ENCODE measurements around the gene PDE6C. TPM values are rescaled to one million over a fixed set of nuclear protein-coding genes. Genes with fewer than 3 reads are reported as not detected.
A peak's percentile ranks its signal among the peaks of the same experiment; 100 is the strongest.

Gene PDE6C
- polyA plus RNA-seq, 1 experiment = not detected

DNA sequence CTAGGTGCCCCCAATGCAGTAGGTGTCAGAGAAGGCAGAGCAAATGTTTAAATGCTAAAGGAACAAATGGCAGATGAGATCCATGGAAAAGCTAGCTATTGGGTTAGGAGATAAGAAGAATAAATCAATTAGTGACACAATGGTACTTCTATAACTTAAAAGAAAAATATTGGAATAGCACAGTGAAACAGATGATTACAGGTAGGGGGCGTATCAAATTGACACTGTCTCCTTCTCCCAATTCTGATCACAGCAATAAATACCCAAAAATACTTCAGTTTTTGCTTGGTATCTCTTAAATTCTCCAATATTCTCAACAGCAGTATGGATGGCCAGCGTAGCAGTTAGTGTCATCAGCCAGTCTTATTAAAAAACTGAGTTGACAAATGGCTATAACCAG, 84.9 kb downstream of the PDE6C start:
- no peaks in the 10 kb centered on the region for H3K9me3 ChIP-seq (ENCODE audit: control insufficient read depth, insufficient read depth, low read length)
- TF ChIP-seq, protein P1, sequence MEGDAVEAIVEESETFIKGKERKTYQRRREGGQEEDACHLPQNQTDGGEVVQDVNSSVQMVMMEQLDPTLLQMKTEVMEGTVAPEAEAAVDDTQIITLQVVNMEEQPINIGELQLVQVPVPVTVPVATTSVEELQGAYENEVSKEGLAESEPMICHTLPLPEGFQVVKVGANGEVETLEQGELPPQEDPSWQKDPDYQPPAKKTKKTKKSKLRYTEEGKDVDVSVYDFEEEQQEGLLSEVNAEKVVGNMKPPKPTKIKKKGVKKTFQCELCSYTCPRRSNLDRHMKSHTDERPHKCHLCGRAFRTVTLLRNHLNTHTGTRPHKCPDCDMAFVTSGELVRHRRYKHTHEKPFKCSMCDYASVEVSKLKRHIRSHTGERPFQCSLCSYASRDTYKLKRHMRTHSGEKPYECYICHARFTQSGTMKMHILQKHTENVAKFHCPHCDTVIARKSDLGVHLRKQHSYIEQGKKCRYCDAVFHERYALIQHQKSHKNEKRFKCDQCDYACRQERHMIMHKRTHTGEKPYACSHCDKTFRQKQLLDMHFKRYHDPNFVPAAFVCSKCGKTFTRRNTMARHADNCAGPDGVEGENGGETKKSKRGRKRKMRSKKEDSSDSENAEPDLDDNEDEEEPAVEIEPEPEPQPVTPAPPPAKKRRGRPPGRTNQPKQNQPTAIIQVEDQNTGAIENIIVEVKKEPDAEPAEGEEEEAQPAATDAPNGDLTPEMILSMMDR (IDR thresholded peaks at IDR 0.05; ENCODE audit: low read depth, low read length) = no peak
- H3K4me3 ChIP-seq (ENCODE audit: low read depth, low read length) = no peak overlapping the region
- no peaks in the 10 kb centered on the region for H3K27me3 ChIP-seq (ENCODE audit: control insufficient read depth, insufficient read depth, low read length)
- DNase-seq (ENCODE audit: low read depth, low spot score) = no peak
- CTCF ChIA-PET = interaction anchor here (0.6 to 1.2 kb wide), 3 partner anchors 13 to 747 kb away, joined by 3 to 5 read pairs (median 4); no protein-coding TSS in a partner anchor
- POLR2A ChIA-PET = no interaction called here
- H3K27ac ChIP-seq (ENCODE audit: low read depth, low read length) = no peak overlapping the region

DNA sequence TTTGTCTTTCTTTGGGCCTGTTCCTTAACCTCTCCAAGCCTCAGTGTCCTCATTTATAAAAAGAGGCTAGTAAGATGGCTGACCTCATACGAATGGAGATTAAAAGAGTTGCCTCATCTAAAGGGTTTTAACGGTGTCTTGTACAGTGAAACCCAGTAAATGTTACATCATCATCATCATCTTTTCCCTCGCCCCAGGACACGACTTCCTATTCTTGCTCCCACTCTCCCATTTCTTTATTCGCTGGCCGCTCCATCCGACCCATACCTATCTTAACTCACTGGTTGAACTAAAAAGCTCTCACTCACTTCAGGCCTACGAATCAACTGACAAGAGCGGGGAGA, 89.5 kb downstream of the PDE6C start:
- H3K27me3 ChIP-seq (ENCODE audit: control insufficient read depth, insufficient read depth, low read length) = peaks cover 5% of the 10 kb centered on the region
- peak overlapping the region; percentile 92 for H3K4me3 ChIP-seq (ENCODE audit: low read depth, low read length)
- POLR2A ChIA-PET = interaction anchor here (0.6 to 1.0 kb wide), 2 partner anchors 109 to 240 kb away, joined by 3 to 4 read pairs; no protein-coding TSS in a partner anchor
- TF ChIP-seq, protein P1 (IDR thresholded peaks at IDR 0.05; ENCODE audit: low read depth, low read length) = no peak
- H3K27ac ChIP-seq (ENCODE audit: low read depth, low read length) = peak overlapping the region; percentile 88
- H3K9me3 ChIP-seq (ENCODE audit: control insufficient read depth, insufficient read depth, low read length) = no peaks in the 10 kb centered on the region
- CTCF ChIA-PET = interaction anchor here (0.7 to 2.1 kb wide), 8 partner anchors 15 to 157 kb away, joined by 3 to 22 read pairs (median 5); no protein-coding TSS in a partner anchor
- no peak for DNase-seq (ENCODE audit: low read depth, low spot score)

DNA sequence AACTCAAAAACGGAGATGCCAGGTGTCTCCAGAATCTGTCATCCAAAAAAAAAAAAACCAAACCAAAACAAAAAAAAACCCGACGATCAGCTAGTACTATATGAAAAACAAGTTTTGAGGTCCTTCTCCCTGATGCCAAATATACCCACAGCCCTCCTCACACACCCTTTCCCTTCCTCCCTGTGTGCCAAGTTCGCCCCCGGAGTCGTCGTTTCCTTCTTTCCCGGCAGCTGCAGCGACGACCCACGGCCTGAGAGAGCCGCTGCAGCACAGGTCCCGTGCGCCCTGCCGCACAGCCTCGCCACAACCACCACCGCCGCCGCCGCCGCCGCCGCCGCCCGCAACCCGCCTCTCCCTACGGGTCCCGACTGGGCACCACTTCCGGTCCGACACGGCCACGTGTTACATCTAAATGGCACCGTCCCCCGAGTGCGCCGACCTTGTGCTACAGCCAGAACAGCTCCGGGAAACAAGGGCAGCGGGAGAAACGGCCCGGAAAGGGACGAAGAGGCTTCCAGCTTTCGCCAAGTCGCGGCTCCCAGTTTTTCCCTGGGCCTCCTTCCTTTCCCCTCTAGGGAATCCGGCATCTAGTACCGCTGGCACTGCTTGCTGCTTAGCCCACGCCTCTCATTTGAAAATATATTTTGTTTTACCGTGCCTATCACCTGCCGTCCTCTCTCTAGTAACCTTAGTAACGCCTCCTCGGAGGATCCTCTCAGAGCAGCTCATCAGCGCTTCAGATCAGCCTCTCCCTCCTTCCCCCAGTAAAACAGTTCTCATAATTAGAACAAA, 90.1 kb downstream of the PDE6C start, which contains the start of gene FRA10AC1:
Gene FRA10AC1, minus strand, starts transcription at position 383 of the 792 bp plus-strand sequence. CDS start 2,486 bp downstream, outside the sequence.
- POLR2A ChIA-PET = interaction anchor here (0.5 to 1.0 kb wide), 3 partner anchors 108 to 241 kb away, joined by 3 to 6 read pairs (median 4); no protein-coding TSS in a partner anchor
- peak within 1 kb of the TSS; percentile 92 for H3K4me3 ChIP-seq (ENCODE audit: low read depth, low read length)
- DNase-seq (ENCODE audit: low read depth, low spot score) = peak; percentile 86
- TF ChIP-seq, protein P1 (IDR thresholded peaks at IDR 0.05; ENCODE audit: low read depth, low read length) = peak; percentile 40
- peaks cover 7% of the 10 kb centered on the region for H3K27me3 ChIP-seq (ENCODE audit: control insufficient read depth, insufficient read depth, low read length)
- no peaks in the 10 kb centered on the region for H3K9me3 ChIP-seq (ENCODE audit: control insufficient read depth, insufficient read depth, low read length)
- peak within 1 kb of the TSS; percentile 89 for H3K27ac ChIP-seq (ENCODE audit: low read depth, low read length)
- CTCF ChIA-PET = interaction anchor here (0.6 to 2.1 kb wide), 9 partner anchors 15 to 742 kb away, joined by 3 to 22 read pairs (median 4); partner anchors contain the start of gene MYOF

DNA sequence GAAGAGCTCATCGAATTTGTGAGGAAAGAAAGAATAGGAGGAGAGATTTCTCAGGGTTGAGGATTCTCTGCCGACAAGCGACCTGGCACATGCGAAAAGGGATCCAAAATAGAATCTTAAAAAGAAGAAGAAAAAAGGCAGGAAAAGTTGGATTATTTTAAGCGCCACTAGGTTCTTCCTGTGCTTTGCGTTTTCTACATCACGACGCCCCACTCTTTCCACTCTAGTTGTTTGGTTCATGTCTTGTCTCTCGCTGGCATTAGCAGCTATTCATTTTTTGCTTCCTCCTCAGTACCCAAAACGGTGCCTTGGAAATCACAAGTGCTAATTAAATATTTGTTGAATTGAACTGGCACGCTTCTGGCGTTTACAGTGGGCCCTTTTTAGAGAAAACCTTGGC, 90.7 kb downstream of the PDE6C start:
- POLR2A ChIA-PET = interaction anchor here (1.0 kb wide), 1 partner anchor 241 kb away, joined by 3 read pairs; no protein-coding TSS in a partner anchor
- TF ChIP-seq, protein P1 (IDR thresholded peaks at IDR 0.05; ENCODE audit: low read depth, low read length) = no peak

DNA sequence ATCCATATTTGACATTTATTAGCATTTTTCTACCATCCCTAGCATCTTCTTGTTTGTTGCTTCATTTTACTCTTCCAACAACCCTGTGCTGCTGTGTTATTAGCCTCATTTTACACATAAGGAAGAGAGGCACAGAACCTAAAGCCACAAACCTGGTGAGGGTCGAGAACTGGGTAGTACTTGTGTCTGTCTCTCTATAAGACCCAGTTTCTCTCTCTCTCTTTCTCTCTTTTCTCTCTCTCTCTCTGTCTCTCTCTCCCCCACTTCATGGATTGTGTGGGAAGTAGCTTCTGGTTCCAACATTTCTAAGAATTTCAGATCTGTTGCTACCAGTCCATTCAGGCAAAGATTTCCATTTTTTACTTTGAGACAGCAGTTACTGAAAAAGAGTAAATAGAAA, 91.5 kb downstream of the PDE6C start:
- CTCF ChIA-PET = interaction anchor here (2.7 kb wide), 1 partner anchor 112 kb away, joined by 10 read pairs; no protein-coding TSS in a partner anchor
- POLR2A ChIA-PET = no interaction called here
- H3K9me3 ChIP-seq (ENCODE audit: control insufficient read depth, insufficient read depth, low read length) = no peaks in the 10 kb centered on the region
- DNase-seq (ENCODE audit: low read depth, low spot score) = no peak
- no peak overlapping the region for H3K4me3 ChIP-seq (ENCODE audit: low read depth, low read length)
- no peak overlapping the region for H3K27ac ChIP-seq (ENCODE audit: low read depth, low read length)
- TF ChIP-seq, protein P1 (IDR thresholded peaks at IDR 0.05; ENCODE audit: low read depth, low read length) = no peak
- H3K27me3 ChIP-seq (ENCODE audit: control insufficient read depth, insufficient read depth, low read length) = peaks cover 7% of the 10 kb centered on the region

More for the DNA sequence above, 90.7 kb downstream of the PDE6C start:
- Histone ChIP-seq H3K27ac (ENCODE audit: low read depth, low read length) (peak overlapping the region; percentile 89), H3K4me3 (ENCODE audit: low read depth, low read length) (peak overlapping the region; percentile 80), H3K9me3 (ENCODE audit: control insufficient read depth, insufficient read depth, low read length) (no peaks in the 10 kb centered on the region), H3K27me3 (ENCODE audit: control insufficient read depth, insufficient read depth, low read length) (peaks cover 7% of the 10 kb centered on the region)
- CTCF ChIA-PET = interaction anchor here (1.1 to 2.1 kb wide), 4 partner anchors 111 to 741 kb away, joined by 3 to 22 read pairs (median 7); no protein-coding TSS in a partner anchor
- DNase-seq (ENCODE audit: low read depth, low spot score) = no peak

All from AG04450 (cell line).